OCI-M2 (cell line): Measurements from ENCODE around the gene GINS2.

Experiments used
- DNase-seq: peaks from one replicate; lab custom pipeline; 2025; ENCODE audit not compliant: unreplicated experiment; lab: John Stamatoyannopoulos, UW

GINS2 gene

GRCh38 chr16:85688586-85689284 lies at the start of gene GINS2:
Gene GINS2 (minus strand): TSS chr16:85688954. CDS start chr16:85688898, 56 bp downstream.
- peak; percentile 6 for DNase-seq

GRCh38 chr16:85736921-85737320 lies 48.2 kb upstream of the GINS2 start:
- DNase-seq, result no peak

DNA sequence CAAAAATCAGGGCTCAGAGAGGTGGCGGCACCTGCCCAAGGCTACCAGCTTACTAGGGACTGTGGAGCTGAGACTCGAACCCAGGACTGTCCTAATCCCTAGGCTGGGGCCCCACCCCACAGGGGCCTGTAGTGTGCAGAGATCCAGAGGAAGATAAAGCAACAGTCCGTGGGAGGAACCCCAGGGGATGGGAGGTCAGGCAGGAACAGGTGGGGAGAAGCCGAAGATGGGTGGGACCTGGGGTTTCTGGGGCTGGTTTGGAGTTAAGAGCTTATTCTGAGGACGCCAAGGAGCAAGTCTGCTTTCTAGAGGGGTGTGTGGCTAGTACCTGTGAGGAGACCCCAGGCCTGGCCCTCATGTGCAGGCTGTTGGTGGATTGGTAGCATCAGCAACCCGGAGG lies 47.2 kb upstream of the GINS2 start:
- DNase-seq, result no peak

DNA sequence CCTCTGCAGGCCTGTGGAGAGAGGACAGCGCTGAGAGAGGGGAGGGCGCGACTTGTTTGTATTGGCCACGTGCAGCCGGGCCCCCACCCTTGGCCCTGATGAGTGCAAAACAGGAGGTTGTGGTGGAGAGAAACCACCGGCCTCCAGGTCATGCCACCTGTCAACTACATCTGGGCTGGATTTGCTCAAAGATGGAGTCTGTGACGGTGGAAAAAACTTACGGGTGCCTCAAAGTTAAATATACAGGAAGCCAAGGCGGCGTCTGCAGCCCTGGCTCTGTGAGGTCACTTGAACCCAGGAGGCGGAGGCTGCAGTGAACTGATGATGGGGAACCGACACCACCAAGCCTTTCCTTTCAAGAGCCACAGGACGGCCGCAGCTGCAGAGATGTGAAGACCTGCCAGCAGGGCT lies 46.5 kb upstream of the GINS2 start:
- DNase-seq, result no peak

DNA sequence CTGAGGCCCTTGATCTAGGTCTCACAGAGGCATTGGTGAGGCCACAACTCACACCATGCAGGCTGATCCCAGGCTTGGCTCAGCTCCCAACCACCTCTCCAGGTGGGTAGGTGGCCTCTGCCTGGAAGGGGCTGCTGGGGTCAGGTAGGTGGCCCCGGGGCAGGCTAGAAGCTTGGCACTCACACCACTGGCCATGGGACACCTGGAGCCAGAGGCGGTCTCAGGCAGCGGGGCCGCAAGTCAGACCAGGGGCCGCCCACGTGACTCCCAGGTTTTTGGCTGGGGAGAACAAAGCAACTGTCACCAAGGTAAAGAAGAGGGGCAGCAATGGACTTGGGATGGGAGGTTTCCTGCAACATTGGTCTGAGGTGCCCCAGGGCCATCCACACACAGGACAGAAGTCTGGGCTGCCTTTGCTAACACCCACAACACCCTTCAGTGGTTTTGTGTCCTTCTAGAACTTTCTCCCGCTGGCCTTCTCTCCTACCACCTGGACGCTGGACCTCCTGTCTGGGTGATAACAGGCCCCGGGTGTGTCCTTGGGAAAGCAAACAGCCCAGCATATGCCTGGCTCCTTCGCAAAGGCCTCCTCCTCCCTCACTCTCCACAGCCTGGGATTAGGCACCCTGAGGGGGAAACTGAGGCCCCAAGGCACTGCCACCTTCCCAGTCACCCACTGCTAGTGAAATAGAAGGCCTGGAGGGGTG lies 45.7 kb upstream of the GINS2 start:
- no peak for DNase-seq

DNA sequence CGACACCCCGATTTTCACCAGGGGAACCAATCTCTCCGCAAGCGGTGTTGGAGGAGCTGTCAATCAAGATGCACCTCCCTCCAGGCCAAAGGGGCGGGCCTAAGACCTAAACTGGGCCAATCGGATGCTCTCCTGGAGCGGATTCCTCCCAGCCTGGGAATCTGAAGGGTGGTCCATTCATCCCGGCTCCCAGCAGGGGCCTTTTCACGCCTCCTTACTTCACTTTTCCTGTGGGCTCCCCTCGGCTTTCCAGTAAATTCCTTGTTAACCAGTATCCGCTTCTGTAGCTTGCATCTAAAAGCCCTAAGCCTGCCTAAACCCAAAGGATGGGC lies 45.1 kb upstream of the GINS2 start:
- no peak for DNase-seq

DNA sequence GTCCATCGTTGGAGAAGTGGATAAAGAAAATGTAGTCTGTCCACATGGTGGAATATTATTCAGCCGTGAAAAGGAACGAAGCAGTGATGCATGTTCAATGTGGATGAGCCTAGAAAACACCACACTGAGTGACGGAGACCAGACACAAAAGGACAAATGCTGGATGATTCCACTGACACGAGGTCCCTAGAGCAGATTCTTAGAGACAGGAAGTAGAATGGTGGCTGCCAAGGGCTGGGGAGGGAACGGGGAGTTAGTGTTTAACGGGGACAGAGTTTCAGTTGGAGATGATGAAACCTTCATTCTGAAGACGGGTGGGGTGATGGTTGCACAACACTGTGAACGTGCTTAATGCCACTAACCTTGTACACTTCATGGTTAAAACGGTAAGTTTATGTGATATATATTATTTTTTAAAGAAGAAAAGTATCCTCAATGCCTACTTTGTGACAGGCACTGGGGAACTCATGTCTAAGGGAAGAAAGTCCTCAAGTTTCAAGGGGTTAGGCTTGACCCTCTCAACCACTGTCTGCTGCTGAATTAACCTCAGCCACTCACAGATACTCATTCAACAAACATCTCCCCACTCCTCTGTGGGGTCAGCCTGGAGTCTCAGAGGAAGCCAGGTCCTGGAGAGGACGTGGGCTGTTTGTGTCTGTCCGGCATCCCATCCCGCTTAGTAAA lies 44.5 kb upstream of the GINS2 start:
- DNase-seq, result no peak

- no peak for DNase-seq
Observed at GRCh38 chr16:85731179-85731578, 42.4 kb upstream of the GINS2 start.

DNA sequence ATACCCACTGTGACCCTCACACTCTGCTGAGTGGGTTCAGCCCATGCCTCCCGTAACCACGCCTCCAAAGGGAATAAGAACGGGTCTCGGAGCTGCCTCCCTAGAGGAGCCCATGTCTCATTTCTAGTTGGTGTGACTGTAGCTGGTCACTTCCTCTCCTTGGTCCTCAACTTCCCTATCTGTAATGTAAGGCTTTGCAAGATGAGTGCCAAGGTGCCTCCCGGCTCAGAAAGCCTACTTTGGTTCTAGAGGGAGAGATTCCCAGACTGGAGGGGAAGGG lies 41.4 kb upstream of the GINS2 start:
- DNase-seq, result no peak

GRCh38 chr16:85729452-85730185 lies 40.9 kb upstream of the GINS2 start:
- DNase-seq, result no peak

DNA sequence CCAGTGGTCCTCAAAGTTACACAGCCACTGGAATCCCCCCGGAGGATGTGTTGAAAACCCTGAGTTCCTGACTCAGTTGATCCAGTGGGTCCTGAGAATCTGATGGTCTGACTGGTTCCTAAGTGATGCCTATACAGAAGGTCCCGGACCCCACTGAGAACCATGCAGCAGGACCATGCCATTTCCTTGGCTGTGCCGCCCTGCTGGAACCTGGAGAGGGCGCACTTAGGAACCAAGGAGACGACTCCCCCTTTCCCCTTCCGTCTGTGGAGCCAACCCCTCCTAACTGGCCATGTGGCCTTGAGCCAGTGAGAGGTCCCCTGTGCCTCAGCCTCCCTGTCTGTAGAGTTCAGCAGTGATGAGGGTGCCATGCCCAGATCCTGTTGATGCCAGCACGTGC lies 40.1 kb upstream of the GINS2 start:
- no peak for DNase-seq

DNA sequence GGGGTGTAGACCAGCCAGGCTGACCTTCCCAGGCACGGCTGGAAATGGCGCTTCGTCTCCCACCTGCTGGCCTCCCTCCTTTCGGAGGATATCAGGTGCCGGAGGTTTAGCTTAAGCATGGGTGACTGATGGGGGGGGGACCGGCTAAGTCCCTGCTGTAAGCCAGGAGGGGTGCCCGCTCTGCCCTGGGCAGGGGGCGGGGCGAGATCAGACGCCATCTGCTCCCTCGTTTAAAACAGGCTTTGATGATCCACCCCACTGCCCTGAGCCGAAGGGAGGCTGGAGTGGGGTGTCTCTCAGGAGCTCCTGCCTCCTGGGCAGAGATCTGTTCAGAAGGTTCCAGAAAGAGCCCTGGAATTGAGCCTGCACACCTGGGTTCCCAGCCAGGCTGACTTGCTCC lies 36.2 kb upstream of the GINS2 start:
- no peak for DNase-seq

DNA sequence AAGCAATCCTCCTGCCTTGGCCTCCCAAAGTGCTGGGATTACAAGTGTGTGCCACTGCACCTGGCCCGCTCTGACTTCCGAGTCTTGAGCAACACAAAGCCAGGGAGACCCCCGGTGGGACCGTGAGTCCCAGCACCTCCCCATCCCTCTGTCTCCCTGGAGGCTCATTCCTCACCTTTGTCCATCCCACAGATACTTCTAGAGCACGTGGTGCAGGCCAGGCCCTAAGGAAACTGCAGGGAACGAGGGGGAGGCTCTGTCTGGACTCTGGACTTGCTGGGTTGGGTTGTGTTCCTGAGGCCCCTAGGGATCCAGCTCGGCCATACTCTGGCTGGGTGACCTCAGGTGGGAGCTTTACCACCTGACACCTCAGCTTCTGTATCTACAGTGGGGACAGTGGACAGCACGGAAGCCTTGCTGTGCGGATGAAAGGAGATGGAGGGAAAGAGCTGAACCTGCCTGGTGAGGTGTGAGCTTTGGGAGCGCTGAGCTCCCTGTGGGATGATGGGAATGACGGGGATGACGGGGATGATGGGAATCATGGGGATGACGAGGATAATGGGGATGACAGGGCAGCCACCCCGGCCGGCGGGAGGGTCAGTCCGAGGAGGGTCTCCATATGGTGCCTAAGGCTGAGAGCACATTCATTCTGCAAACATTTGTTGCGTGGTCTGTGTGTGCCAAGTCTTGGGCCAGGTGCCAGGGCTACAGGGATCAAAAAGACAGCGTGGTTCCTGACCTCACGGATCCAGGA lies 35.5 kb upstream of the GINS2 start:
- no peak for DNase-seq

GRCh38 chr16:85722128-85722893 lies 33.6 kb upstream of the GINS2 start:
- no peak for DNase-seq

DNA sequence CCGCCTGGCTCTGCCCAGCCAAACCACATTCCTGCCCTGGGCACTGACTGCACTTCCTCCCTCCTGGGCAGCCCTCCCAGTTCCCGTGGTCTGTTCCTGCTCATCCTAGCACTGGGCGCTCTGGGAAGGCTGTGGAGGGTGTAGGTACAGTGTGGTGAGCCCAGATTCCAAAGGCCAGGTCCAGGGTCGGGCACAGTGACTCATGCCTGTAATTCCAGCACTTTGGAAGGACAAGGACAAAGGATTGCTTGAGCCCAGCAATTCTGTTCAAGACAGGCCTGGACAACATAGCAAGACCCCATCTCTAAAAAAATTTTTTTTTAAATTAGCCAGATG lies 31.5 kb upstream of the GINS2 start:
- DNase-seq, result no peak

GRCh38 chr16:85719605-85720301 lies 31.0 kb upstream of the GINS2 start:
- DNase-seq, result no peak

DNA sequence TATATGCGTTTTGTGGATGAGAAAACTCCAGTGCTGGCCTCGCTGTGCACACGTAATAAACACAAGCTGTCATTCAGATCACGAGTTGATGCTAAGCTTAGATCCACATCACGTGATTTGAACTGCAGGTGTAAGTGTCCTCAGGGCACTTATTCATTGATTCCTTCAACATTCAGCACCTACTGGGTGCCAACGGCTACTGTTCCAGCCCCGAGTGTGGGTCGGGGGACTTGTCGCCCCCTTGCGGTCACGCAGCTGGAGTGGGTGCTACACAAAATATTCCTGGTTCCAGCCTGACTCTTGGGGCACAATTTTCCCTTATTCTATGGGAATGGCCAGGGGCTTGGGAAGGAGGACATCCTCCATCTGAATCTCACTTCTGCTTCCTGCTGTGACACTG lies 29.9 kb upstream of the GINS2 start:
- no peak for DNase-seq

DNA sequence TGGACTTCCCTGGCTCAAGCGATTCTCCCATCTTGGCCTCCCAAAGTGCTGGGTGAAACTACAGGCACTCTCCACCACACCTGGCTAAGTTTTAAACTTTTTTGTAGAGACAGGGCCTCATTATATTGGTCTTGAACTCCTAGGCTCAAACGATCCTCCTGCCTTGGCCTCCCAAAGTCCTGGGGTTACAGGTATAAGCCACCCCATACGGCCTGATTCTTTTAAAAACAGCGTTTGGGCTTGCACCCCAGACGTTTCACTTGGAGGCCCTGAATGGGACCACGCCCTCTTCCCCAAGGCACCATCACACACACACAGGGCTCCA lies 29.4 kb upstream of the GINS2 start:
- no peak for DNase-seq

- peak; percentile 12 for DNase-seq
Observed at GRCh38 chr16:85717393-85718152, 28.8 kb upstream of the GINS2 start.

- DNase-seq, result no peak
Observed at GRCh38 chr16:85716680-85717038, 27.9 kb upstream of the GINS2 start.
